Neuronal stem cell (in vitro differentiated cells): Measurements from ENCODE around the gene ZBTB7C.

Experiments
- DNase-seq: peaks from one replicate; pipeline ENCODE4 v3.0.0-alpha.2; 2013; ENCODE audit warnings: low spot score
- H2AFZ ChIP-seq: one replicate; pipeline ENCODE4 v1.6.1; 2013; ENCODE audit warnings: mild to moderate bottlenecking, low read length, inconsistent platforms
- H2AK5ac ChIP-seq: 2 replicates; pipeline ENCODE4 v1.6.1; 2013; ENCODE audit warnings: low read depth, mild to moderate bottlenecking, inconsistent platforms, low read length, moderate library complexity, mixed read lengths
- H2BK120ac ChIP-seq: 2 replicates; pipeline ENCODE4 v1.6.1; 2013; ENCODE audit warnings: low read depth, mild to moderate bottlenecking, inconsistent platforms, low read length, moderate library complexity, mixed read lengths
- H2BK12ac ChIP-seq: one replicate; pipeline ENCODE4 v1.6.1; 2013; ENCODE audit warnings: low read length, inconsistent platforms
- H2BK15ac ChIP-seq: 2 replicates; pipeline ENCODE4 v1.6.1; 2013; ENCODE audit warnings: mild to moderate bottlenecking, low read length, inconsistent platforms, mixed read lengths
- H2BK5ac ChIP-seq: one replicate; pipeline ENCODE4 v1.6.1; 2013; ENCODE audit warnings: inconsistent platforms, mild to moderate bottlenecking, low read length, moderate library complexity
- H3K14ac ChIP-seq: one replicate; pipeline ENCODE4 v1.6.1; 2013; ENCODE audit warnings: low read length, inconsistent platforms
- H3K18ac ChIP-seq: 2 replicates; pipeline ENCODE4 v1.6.1; 2013; ENCODE audit warnings: low read length, inconsistent platforms
- H3K23ac ChIP-seq: 2 replicates; pipeline ENCODE4 v1.6.1; 2013; ENCODE audit warnings: low read depth, mild to moderate bottlenecking, mixed read lengths, low read length, inconsistent platforms; ENCODE audit not compliant: poor library complexity
- H3K27ac ChIP-seq: replicated peaks from 3 replicates; pipeline ENCODE4 v1.5.1; 2013; ENCODE audit warnings: low read length, inconsistent platforms
- H3K27me3 ChIP-seq, 3 experiments: 2 replicates each; pipeline ENCODE4 v1.6.1; 2013; ENCODE audit warnings: low read length in 3 of 3, mild to moderate bottlenecking in 2 of 3, inconsistent platforms in 1 of 3, low read depth in 1 of 3, mixed read lengths in 1 of 3, moderate library complexity in 1 of 3; ENCODE audit not compliant: control insufficient read depth in 3 of 3, insufficient read depth in 3 of 3
- H3K36me3 ChIP-seq, 2 donors: replicated peaks in 1 of 2; 2 replicates each; pipeline ENCODE4 v1.6.1; 2013; ENCODE audit warnings: low read length in 2 of 2; ENCODE audit not compliant: control insufficient read depth in 2 of 2, insufficient read depth in 2 of 2
- H3K4ac ChIP-seq: 2 replicates; pipeline ENCODE4 v1.6.1; 2013; ENCODE audit warnings: inconsistent platforms, mild to moderate bottlenecking, low read length, moderate library complexity
- H3K4me1 ChIP-seq, 2 donors: 1 replicate in 1 of 2; 2 replicates in 1 of 2; pipeline ENCODE4 v1.6.1; 2013; ENCODE audit warnings: low read length in 2 of 2, low read depth in 1 of 2; ENCODE audit not compliant: control insufficient read depth in 2 of 2, insufficient read depth in 1 of 2
- H3K4me2 ChIP-seq: one replicate; pipeline ENCODE4 v1.6.1; 2013; ENCODE audit warnings: mild to moderate bottlenecking, low read length, inconsistent platforms; ENCODE audit not compliant: insufficient read depth, poor library complexity, severe bottlenecking
- H3K4me3 ChIP-seq, 2 donors: 2 replicates each; pipeline ENCODE4 v1.5.1; 2013; ENCODE audit warnings: low read length in 2 of 2, mild to moderate bottlenecking in 2 of 2, inconsistent platforms in 1 of 2, moderate library complexity in 1 of 2
- H3K79me1 ChIP-seq: one replicate; pipeline ENCODE4 v1.6.1; 2013; ENCODE audit warnings: low read depth, mild to moderate bottlenecking, inconsistent platforms, low read length, moderate library complexity
- H3K9ac ChIP-seq: one replicate; pipeline ENCODE4 v1.6.1; 2013; ENCODE audit warnings: mild to moderate bottlenecking, low read depth, low read length, inconsistent platforms; ENCODE audit not compliant: poor library complexity
- H3K9me3 ChIP-seq, 2 donors: replicated peaks in 1 of 2; 2 replicates each; pipeline versions ENCODE3 to v1.6.1; 2013; ENCODE audit warnings: low read length in 2 of 2, mild to moderate bottlenecking in 2 of 2, inconsistent platforms in 1 of 2, low read depth in 1 of 2, mixed read lengths in 1 of 2, moderate library complexity in 1 of 2; ENCODE audit not compliant: control insufficient read depth in 2 of 2, insufficient read depth in 1 of 2
- H4K8ac ChIP-seq: one replicate; pipeline ENCODE4 v1.6.1; 2013; ENCODE audit warnings: low read depth, mild to moderate bottlenecking, inconsistent platforms, low read length, moderate library complexity
- H4K91ac ChIP-seq: one replicate; pipeline ENCODE4 v1.6.1; 2013; ENCODE audit warnings: low read length, low read depth, mild to moderate bottlenecking, inconsistent platforms; ENCODE audit not compliant: poor library complexity
- WGBS, 2 donors: extraction: QIAGEN DNeasy Blood & Tissue Kit; methylation state at CpG; one replicate each; pipeline ENCODE4 v1.1.7; 2013; ENCODE audit warnings: missing lambda C conversion rate in 2 of 2, mixed read lengths in 1 of 2; ENCODE audit not compliant: insufficient read length in 2 of 2, insufficient replicate concordance in 1 of 2; ENCODE audit errors: extremely low coverage in 2 of 2; 5-methylcytosine and 5-hydroxymethylcytosine counted together

ZBTB7C gene

DNA sequence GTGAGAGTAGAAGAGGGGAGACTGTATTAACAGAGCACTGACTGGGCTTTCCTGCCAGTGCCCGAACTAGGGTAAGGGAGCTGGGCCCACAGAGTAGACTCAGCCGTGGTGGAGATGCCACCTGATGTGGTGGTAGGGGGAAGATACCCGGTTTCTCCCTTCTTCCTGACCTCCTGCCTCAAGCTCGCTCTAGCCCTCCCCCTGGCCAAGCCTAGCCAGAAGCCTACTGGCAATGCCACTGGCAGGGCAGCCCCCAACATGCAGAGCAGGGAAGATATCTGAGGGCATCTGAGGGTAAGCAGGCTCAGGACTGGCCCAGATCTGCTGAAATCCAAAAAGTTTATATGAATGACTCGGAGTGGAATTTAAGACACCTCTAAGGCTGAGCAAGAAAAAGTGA lies 316.1 kb downstream of the ZBTB7C start:
- Histone ChIP-seq H2AFZ (no peak overlapping the region), H4K8ac (no peak overlapping the region), H2BK12ac (no peak overlapping the region), H3K27ac (no peak overlapping the region), H2BK120ac (no peak overlapping the region), H2BK5ac (no peak overlapping the region), H3K14ac (no peak overlapping the region), H3K79me1 (no peaks in the 10 kb centered on the region), H3K9me3 (no peaks in the 10 kb centered on the region), H3K18ac (no peak overlapping the region), H3K4me2 (no peak overlapping the region), H3K4me1 (no peaks in the 10 kb centered on the region), H3K4me3 (no peak overlapping the region), H3K4ac (no peak overlapping the region), H3K23ac (no peak overlapping the region), H4K91ac (no peak overlapping the region), H3K36me3 (no peaks in the 10 kb centered on the region), H3K9ac (no peak overlapping the region), H2AK5ac (no peak overlapping the region), H3K27me3 (no peaks in the 10 kb centered on the region), H2BK15ac (no peak overlapping the region)
- no peak for DNase-seq
- WGBS, 2 donors: no CpG with 5 or more reads among the region's 5 CpGs

DNA sequence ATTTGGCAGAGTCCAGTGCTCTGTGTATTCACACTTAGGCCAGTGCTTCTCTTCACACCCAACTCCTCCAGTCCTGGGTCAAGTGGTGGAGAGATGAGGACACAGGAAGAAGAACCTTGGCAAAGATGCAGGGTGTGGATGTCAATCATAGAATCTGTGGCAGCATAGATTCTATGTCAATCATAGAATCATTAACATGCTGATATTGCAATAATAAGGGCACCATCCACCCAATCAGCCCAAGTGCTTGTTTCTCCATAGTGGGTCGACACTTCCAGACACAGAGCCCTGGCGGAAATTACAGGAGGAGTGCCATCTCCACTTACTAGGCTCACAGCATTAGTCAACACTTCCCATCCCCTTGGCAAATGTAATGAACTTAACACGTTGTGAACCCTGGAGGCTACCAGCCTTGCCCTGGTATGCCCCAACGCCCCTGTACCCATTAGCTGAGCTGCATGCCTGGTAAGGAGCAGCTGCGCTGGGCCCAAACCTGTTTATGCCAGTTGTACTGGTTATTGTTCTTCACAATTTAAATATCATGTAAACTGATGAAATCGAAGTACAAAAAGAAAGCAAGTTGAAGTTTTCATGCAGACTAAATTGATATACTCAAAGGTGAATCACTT lies 317.2 kb downstream of the ZBTB7C start:
- Histone ChIP-seq H3K79me1 (no peaks in the 10 kb centered on the region), H3K4ac (no peak overlapping the region), H2BK15ac (no peak overlapping the region), H3K4me1 (no peaks in the 10 kb centered on the region), H3K27ac (no peak overlapping the region), H4K8ac (no peak overlapping the region), H3K18ac (no peak overlapping the region), H3K4me2 (no peak overlapping the region), H3K9ac (no peak overlapping the region), H3K9me3 (no peaks in the 10 kb centered on the region), H2BK12ac (no peak overlapping the region), H3K14ac (no peak overlapping the region), H2BK5ac (no peak overlapping the region), H4K91ac (no peak overlapping the region), H3K23ac (no peak overlapping the region), H2BK120ac (no peak overlapping the region), H3K36me3 (no peaks in the 10 kb centered on the region), H3K27me3 (no peaks in the 10 kb centered on the region), H3K4me3 (no peak overlapping the region), H2AFZ (no peak overlapping the region), H2AK5ac (no peak overlapping the region)
- DNase-seq: no peak
- WGBS, 2 donors: no CpG with 5 or more reads among the region's 6 CpGs

DNA sequence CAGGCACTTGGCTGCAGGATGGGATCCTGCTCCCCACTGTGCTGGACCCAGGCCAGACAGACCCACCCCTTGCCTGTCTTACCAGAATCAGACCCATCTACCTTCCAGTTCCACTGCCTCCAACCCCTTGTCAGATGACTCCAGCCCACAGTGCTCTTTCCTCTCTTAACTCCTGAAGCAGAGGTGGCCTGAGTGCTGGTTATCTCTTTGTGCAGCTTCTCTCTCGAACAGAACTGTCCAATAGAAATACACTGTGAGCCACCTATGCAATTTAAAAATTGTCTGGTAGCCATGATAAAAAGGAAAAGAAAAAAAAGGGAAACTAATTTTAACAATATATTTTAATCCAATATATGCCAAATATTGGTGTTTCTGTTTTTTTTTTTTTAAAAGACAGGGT lies 318.5 kb downstream of the ZBTB7C start:
- H3K9ac ChIP-seq: peak overlapping the region; percentile 7
- H3K14ac ChIP-seq: no peak overlapping the region
- H3K36me3 ChIP-seq: no peaks in the 10 kb centered on the region
- no peaks in the 10 kb centered on the region for H3K27me3 ChIP-seq
- no peaks in the 10 kb centered on the region for H3K4me1 ChIP-seq
- no peaks in the 10 kb centered on the region for H3K9me3 ChIP-seq
- no peak overlapping the region for H3K18ac ChIP-seq
- no peak overlapping the region for H3K4me2 ChIP-seq
- H3K4ac ChIP-seq: no peak overlapping the region
- no peak overlapping the region for H4K8ac ChIP-seq
- H2BK12ac ChIP-seq: no peak overlapping the region
- no peak for DNase-seq
- H2BK15ac ChIP-seq: no peak overlapping the region
- WGBS, 2 donors: no CpG with 5 or more reads among the region's 1 CpG
- H2BK120ac ChIP-seq: no peak overlapping the region
- H3K27ac ChIP-seq: no peak overlapping the region
- no peak overlapping the region for H2BK5ac ChIP-seq
- no peak overlapping the region for H3K4me3 ChIP-seq
- H3K79me1 ChIP-seq: no peaks in the 10 kb centered on the region
- no peak overlapping the region for H2AK5ac ChIP-seq
- H4K91ac ChIP-seq: no peak overlapping the region
- H2AFZ ChIP-seq: no peak overlapping the region
- H3K23ac ChIP-seq: no peak overlapping the region

DNA sequence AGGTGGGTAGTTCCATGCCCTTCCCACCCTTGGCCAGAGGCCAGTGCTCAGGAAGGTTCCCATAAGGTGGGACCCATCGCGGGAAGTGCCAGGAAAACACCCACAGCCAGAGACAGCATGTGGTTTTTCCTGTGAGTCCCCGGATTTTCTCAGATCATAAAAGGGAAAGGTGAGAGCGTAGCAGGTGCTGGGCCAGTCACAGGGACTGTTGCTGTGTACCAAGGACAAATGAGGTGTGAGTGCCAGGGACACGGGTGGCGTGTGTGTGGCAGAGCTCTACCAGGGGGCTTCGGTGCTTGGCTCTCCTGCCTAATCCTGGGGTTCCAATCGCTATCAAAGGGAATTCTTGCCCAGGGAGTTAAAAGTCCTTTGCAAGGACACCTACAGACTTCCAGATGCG lies 319.2 kb downstream of the ZBTB7C start:
- no peak for DNase-seq
- Histone ChIP-seq H3K4ac (no peak overlapping the region), H2BK120ac (no peak overlapping the region), H3K18ac (peak overlapping the region; percentile 21), H2AK5ac (no peak overlapping the region), H3K14ac (no peak overlapping the region), H3K79me1 (no peaks in the 10 kb centered on the region), H3K4me1 (no peaks in the 10 kb centered on the region), H2BK12ac (no peak overlapping the region), H2BK5ac (no peak overlapping the region), H3K23ac (no peak overlapping the region), H4K91ac (no peak overlapping the region), H2AFZ (no peak overlapping the region), H4K8ac (no peak overlapping the region), H3K9ac (peak overlapping the region; percentile 34), H2BK15ac (no peak overlapping the region), H3K27me3 (no peaks in the 10 kb centered on the region), H3K9me3 (no peaks in the 10 kb centered on the region), H3K36me3 (no peaks in the 10 kb centered on the region), H3K27ac (no peak overlapping the region), H3K4me3 (no peak overlapping the region), H3K4me2 (no peak overlapping the region)
- WGBS, 2 donors: no CpG with 5 or more reads among the region's 9 CpGs
